Measurements from ENCODE around the gene TNN.

DNA sequence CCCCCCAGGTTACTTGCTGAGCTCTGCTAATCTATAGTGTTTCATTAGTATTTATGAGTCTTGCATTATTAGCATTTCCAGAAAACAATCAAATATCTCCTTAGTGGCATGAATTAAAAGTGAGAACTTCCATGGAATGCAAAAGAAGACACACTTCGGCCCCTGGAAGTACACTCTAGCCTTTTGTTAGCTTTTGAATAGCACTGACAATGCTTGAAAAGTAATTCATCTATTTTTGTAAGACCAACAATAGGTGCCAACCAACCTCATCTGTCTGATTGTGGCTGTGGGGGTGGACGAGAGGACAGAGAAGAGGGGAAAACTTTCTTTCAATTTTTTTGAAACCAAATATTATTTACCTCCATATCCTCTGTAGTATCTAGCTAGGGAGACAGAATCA, 97.1 kb downstream of the TNN start:
- TF ChIP-seq CTCF (IDR thresholded peaks at IDR 0.05): no peak
- TF ChIP-seq POLR2A (IDR thresholded peaks at IDR 0.05): no peak

Data from heart left ventricle (tissue), 13 donors.